ENCODE data around the gene ZIM2. TPM values are rescaled to one million over a fixed set of nuclear protein-coding genes. Genes with fewer than 3 reads are reported as not detected.

ZIM2 gene
- total RNA-seq, 1 donor: not detected

DNA sequence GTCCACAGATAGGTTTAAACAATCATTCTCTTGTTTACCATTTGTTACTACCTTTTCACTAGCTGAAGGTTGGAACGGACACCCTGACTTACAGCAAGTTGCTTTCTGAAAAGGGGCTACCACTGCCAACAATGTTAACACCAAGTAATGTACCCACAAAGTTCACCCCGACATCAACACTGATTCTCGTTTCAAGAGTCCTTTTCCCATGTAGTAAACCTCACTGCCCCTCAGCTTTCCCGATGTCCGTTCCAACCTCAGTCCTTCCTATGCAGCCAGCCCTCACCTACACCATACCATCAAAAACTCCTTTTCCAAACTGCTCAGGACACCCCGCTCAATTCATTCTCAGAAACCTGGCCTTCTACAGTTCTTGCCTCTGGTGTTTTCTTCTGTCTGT lies 29.0 kb downstream of the ZIM2 start:
- DNase-seq (ENCODE audit: low read depth in 2 of 3, low spot score in 2 of 3): no peak

DNA sequence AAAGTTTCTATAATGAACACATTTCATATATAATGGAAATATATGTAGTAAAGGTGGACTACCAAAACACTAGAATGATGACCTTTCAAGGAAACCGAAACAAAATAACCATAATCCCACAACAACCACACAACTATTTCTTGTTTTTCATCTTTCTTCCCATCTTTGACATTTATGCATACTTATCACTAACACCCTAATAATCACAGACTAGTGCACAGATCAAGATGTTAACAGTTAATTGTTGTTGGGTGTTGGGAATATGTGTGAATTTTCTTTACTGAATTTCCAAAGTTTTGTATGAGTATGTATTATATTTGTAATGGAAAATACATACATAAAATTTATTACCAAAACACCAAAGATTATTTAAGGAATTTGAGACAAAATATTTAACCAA lies 30.3 kb downstream of the ZIM2 start:
- no peak for DNase-seq (ENCODE audit: low read depth in 2 of 3, low spot score in 2 of 3)

DNA sequence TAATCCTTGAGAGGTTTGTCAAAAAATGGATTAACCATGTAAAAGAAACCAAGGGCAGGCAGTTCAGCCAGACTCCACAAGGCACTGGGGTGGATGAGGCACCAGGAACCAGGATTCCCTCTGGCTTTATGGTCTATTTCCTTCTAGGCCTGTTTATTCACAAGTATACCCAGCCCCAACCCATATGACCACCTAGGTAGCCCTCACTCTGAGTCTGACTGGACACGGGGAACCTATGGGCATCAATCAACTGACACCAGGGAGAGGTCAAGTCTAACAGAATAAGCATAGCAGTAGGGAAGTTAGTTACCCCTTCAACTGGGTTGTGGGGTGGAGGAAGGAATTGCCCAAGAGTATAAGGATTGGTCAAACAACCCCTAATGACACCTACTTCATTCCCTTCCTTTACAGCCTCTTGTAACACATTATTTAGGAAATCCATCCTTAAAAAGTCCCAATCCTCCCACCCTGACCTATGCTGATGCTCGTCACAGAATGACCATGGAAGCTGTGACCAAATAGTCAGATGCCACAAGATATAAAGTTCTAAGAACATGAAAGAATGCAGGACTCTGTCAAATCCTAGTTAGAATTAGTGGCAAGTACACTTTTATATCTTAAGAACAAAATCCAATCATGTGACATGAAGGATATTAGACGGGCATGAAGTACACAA lies 31.7 kb downstream of the ZIM2 start:
- no peak for DNase-seq (ENCODE audit: low read depth in 2 of 3, low spot score in 2 of 3)

DNA sequence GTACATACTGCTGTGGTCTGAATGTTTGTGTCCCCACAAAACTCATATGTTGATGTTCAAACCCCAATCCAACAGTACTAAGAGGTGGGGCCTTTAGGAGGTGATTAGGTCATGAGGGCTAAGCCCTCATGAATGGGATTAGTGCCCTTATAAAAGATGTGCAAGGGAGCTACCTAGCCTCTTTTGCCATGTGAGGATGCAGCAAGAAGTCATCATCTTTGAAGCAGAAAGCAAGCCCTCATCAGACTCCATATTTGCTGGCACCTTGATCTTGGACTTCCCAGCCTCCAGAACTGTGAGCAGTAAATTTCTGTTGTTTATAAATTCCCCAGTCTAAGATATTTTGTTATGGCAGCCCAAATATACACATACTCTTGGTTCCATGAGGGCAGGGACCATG lies 33.9 kb downstream of the ZIM2 start:
- no peak for DNase-seq (ENCODE audit: low read depth in 2 of 3, low spot score in 2 of 3)

DNA sequence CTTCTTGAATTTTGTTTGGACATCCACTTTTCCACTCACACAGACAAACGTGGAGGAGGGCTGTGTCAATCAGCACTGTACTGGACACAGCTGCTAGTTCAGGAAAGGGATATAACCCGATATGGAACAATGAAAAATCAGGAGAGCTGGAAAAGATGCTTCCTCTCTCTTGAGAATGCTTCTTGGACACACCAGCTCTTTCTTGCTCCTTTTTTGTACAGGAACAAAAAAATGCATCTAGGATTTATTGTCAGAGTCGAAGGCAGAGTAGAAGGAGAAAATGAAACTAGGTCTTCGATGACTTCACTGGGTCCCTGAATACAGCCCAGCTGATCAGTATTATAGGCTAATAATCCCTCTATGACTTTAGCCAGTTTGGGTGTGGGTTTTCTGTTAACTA lies 62.2 kb downstream of the ZIM2 start:
- DNase-seq (ENCODE audit: low read depth in 2 of 3, low spot score in 2 of 3): no peak

DNA sequence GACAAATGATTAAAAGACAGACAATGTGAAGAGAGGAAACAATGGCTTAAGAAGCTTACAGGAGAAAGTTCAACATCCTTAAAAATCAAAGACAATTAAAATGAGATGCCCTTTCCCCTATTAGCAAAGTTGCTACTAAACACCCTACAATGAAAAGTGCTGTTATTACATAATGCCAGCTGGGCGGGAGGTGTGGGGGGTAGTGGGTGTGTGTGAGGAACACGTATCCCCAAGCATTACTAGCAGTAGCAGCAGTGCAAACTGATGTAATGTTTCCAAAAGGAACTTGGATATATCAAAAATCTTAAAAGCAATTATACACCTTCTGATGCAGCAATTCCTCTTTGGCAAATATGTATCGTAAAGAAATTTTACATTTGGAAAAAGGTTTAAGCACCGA lies 70.9 kb downstream of the ZIM2 start:
- no peak for DNase-seq (ENCODE audit: low read depth in 2 of 3, low spot score in 2 of 3)

DNA sequence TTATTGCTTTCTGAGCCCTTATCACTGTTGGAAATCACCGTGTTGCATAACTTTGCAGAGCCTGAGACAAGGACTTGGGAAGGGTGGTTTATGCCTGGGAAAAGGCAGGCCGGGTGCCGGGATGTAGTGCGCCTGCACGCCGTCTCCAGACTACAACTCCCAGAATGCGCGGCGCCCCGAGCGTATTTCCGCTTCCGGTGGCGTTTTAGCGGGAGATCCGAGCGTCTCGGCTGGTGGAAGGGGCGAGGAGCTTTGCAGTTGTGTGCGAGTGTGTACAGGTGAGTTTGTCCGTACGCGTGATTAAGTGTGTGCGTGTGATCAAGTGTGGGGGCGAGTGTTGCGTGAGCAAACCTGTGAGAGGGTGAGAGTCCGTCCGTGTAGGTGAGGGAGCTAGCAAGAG lies 75.4 kb downstream of the ZIM2 start:
- peak in 2 of 3 donors; percentile 29 to 57 for DNase-seq (ENCODE audit: low read depth in 2 of 3, low spot score in 2 of 3)

- DNase-seq (ENCODE audit: low read depth in 2 of 3, low spot score in 2 of 3): no peak
Observed at GRCh38 chr19:56764196-56764695, 76.3 kb downstream of the ZIM2 start.

GRCh38 chr19:56760842-56761241 lies 79.7 kb downstream of the ZIM2 start:
- DNase-seq (ENCODE audit: low read depth in 2 of 3, low spot score in 2 of 3): no peak

DNA sequence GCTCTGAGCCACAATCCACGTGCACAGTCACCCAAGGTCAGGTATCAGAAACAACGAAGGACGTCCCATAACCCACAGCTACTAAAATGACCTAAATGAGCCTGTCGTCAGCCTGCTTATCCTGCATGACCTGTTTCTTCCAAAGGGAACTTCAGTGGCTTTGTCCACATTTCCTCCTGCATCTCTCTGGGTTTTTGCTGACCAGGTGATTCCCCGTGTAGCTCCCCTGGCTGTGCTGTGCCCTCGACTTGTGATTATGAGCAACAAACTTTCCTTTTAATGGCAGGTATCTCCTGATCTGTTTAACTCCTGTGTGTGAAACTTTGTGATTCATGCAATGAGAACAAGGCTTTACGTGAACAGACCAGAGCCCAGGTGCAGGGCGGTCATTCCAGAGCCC lies 81.0 kb downstream of the ZIM2 start:
- no peak for DNase-seq (ENCODE audit: low read depth in 2 of 3, low spot score in 2 of 3)

- DNase-seq (ENCODE audit: low read depth in 2 of 3, low spot score in 2 of 3): no peak
Observed at GRCh38 chr19:56751078-56751489, 89.4 kb downstream of the ZIM2 start.

DNA sequence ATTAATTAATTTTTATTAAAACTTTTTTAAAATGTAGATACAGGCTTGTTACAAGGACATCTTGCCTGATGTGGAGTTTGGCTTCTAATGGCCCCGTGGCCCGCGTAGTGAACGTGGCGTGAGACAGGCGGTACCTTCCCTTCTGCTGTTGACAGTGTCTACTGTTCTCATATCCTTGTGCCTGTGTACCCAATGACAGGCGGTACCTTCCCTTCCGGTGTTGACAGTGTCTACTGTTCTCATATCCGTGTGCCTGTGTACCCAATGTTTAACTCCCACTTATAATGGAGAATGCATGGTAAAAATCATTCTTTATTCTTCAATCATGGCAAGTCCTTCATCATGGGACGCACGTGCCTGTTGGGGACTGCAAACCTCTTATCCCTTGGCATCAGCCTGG lies 89.9 kb downstream of the ZIM2 start:
- no peak for DNase-seq (ENCODE audit: low read depth in 2 of 3, low spot score in 2 of 3)

- DNase-seq (ENCODE audit: low read depth in 2 of 3, low spot score in 2 of 3): peak in 2 of 3 donors; percentile 28 to 70
Observed at GRCh38 chr19:56748378-56748777, 92.1 kb downstream of the ZIM2 start.

- no peak for DNase-seq (ENCODE audit: low read depth in 2 of 3, low spot score in 2 of 3)
Observed at GRCh38 chr19:56746367-56746766, 94.2 kb downstream of the ZIM2 start.

DNA sequence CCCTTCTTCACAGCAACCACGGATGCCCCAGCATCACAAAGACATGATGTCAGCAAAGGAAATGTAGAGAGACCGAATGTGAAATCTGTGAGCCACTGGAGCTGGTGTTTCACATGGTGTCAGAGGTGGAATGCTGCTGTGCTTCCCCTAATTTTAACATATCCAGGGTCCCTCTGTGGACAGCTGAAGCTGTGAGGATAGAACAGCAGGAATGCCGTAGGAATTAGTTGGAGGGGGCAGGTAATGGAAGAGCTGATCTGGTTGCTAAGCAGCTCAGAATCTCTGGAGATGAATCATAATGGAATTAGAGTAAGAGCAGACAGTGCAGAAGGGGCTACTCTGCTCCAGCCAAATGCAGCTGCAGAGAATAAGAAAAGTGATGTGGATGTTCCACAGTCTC lies 100.0 kb downstream of the ZIM2 start:
- no peak for DNase-seq (ENCODE audit: low read depth in 2 of 3, low spot score in 2 of 3)

GRCh38 chr19:56736571-56736970 lies 104.0 kb downstream of the ZIM2 start:
- no peak for DNase-seq (ENCODE audit: low read depth in 2 of 3, low spot score in 2 of 3)

- peak in 1 of 3 donors; percentile 38 for DNase-seq (ENCODE audit: low read depth in 2 of 3, low spot score in 2 of 3)
Observed at GRCh38 chr19:56732976-56733375, 107.5 kb downstream of the ZIM2 start.

- DNase-seq (ENCODE audit: low read depth in 2 of 3, low spot score in 2 of 3): no peak
Observed at GRCh38 chr19:56727677-56728076, 112.8 kb downstream of the ZIM2 start.

GRCh38 chr19:56725829-56726424 lies 114.6 kb downstream of the ZIM2 start:
- peak in 2 of 3 donors; percentile 10 to 47 for DNase-seq (ENCODE audit: low read depth in 2 of 3, low spot score in 2 of 3)

Measured in hematopoietic multipotent progenitor cell (in vitro differentiated cells).